Stimulated activated CD8-positive, alpha-beta memory T cell treated with anti-CD3 and anti-CD28 coated beads, Interleukin-15, amount 100 ng/mL, for 4 hours (primary cell): ENCODE results near the gene CSNK1G1.

ENCODE experiments used
- DNase-seq, 2 donors: peaks; one replicate each; pipeline ENCODE4 v3.0.0-alpha.2; 2020; ENCODE audit warnings: low read depth in 2 of 2

Gene CSNK1G1

DNA sequence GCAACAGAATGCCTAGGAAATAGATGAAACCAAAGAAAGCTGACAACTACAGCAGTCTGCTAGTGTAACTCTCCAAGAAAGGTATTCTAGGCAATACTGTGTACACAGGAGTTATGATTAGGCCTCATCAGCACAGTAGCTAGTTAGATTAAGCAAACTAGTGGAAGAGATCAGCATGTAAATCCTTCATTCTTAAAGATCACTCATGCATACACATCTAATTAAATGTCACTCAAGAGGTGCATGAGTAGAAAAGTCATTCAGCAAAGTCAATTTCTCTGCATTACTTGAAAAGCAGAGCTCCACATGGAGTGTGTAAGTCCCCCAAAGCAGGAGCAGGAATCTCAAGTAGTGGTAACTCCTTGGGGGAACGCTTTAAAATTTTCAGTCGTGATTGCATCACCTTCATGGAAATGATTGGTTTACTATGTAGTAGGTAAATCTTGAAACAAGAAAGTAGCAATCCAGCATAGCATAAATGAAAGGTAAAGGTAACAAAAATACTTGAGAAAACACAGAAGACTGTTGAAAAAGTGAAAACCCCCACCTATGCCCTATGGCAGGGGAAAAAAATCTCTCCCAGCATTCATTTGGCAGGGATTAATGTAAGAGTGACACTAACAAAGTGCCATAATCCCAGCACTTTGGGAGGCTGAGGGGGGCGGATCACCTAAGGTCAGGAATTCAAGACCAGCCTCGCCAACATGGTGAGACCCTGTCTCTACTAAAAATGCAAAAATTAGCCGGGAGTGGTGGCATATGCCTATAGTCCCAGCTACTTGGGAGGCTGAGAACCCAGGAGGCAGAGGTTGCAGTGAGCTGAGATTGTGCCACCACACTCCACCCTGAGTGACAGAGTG lies 163.8 kb downstream of the CSNK1G1 start:
- DNase-seq: no peak

DNA sequence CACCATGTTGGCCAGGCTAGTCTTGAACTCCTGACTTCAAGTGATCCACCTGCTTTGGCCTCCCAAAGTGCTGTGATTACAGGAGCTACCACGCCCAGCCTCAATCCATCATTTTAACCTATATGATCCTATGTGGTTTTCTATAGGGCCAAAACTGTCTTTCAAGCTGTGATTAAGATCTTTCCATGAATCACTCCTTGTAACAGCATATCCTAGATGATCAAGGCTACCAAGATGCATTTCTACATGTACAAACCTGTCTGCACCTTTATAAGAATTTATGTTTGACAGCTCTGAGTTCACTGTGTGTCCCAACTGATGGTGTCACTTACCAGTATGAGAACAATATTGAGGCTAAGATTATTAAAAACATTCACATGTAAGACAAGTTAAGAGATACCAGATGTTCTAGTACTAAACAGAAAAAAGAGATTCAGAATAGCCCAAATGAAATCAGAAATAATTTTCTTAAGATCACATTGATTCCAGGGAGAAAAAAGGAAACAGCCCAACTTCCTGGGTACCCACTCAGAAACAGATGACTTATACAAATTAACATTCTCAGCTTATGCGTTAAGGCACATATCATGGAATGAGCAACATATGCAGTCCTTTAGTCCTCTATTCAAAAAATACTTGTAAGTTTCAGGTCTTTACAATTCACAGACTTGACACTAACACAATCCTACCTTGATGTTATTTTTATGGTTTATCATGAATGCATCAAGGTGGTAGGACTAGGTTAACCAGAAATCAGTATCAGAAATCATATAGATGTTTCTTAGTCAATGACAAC lies 168.4 kb downstream of the CSNK1G1 start:
- DNase-seq: no peak

DNA sequence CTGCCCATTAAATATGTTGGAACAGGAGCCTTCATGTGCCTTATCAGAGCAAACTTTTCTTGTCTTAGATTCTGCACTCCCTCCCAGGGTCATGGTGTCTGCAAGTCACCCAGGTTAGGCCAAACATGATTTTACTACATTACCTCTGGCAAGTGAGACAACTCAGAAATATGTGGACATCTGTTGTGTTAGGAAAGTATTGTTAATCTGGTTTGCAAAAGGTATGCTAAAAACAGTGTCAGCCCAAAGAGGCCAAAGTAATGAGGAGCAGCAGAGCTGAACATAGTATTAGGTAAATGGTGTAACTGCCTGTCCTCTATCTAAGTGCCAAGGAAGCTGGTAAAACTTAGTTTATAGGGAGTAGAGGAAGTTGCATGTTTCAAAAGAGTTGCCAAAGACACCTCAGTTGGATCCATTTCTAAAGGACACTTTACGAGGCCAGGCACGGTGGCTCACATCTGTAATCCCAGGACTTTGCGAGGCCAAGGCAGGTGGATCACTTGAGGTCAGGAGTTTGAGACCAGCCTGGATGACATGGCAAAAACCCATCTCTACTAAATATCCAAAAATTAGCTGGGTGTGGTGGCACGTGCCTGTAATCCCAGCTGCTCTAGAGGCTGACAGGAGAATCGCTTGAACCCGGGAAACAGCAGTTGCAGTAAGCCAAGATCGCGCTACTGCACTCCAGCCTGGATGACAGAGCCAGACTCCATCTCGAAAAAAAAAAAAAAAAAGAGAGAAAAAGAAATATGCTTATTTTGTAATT lies 170.6 kb downstream of the CSNK1G1 start:
- no peak for DNase-seq

DNA sequence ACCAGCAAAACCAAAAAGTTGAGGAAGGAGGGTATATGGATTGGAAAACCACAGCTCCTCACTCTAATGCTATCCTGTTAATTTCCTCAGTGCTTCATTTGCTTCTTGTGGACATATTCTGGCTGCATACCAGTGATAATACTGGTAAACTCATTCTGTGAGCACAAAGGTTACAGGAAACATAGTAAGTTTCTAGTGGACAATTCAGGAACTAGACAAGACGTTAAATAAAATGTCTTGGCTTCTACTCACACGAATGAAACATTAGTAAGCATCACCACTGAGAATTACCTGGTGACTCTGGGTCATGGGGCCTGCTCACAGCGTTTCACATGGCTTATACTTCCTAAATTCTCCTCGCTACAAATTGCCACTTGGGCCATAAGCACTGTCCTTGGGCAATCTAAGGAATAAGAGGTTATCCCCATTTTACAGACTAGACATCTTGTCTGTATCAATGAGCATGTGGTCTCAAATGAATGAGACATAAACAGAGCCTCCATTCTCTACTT lies 173.1 kb downstream of the CSNK1G1 start:
- no peak for DNase-seq

DNA sequence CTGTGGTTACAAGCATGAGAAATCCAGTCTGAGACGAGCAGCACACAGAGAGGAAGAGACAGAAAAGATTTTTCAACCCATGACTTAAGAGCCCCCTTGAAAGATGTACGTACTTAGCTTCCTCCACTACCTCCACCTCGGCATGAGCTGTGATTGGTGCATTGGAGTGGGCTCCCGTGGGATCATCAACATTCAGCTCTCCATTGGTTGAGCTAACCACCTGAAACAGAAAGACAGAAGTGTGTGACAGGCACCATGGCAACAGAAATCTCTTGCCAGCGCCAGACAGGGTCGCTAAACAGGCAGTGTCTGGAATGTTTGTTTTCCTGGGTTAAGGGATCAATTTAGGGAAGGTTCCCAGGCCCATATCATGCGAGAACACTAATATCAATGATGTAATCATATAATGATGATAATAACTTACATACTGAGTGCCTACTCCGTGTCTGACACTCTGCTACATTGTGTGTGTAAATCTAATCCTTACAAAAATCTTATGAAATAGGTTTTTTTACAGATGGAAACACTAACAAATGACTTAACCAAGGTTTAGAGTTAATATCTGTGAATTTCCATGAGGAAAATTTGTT lies 175.6 kb downstream of the CSNK1G1 start:
- DNase-seq: no peak

DNA sequence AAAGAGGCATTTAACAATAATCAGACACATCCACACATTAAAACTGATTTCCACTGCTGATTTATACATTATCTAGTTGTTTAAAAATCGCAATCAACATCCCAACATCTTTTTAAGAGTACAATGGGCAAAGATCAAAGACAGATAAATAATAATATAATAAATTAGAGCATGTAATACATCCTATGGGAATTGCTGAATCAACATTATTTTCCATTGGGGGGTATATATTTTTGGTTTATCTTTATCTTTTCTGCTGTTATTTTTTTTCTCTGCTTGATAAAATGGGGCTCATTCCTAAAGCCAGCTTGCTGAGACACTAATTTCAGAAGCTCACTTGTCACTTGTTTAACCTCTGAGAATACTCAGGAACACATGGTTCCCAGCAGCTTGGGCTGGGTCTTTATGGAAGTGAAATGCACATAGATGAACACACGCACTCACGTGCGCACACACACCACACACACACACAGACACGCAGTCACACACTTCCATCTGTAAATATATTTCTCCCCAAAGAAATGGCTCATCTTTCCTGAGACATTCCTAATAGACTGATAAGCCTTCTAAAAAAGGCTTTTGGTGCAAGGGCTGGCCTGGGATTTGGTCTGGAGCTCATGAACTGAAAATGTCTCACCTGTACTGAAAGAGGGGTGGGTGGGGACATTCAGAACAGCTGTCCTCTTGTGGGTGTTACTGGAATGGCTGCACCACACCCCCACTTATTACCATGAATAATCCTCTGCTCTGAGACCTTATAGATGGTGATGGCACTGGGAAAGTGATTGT lies 189.7 kb downstream of the CSNK1G1 start:
- no peak for DNase-seq

DNA sequence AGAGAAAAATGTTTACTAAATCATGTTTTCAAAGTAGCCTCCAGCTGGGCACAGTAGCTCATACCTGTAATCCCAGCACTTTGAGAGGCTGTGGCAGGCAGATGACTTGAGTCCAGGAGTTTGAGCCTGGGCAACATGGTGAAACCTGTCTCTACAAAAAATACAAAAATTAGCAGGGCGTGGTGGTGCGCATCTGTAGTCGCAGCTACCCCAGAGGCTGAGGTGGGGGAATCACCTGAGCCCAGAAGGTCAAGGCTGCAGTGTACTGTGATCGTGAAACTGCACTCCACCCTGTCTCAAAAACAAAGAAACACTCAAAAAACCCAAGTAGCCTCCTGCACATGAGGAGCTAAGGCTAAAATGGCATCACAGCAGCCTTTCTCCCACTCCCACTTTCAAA lies 191.5 kb downstream of the CSNK1G1 start:
- no peak for DNase-seq

DNA sequence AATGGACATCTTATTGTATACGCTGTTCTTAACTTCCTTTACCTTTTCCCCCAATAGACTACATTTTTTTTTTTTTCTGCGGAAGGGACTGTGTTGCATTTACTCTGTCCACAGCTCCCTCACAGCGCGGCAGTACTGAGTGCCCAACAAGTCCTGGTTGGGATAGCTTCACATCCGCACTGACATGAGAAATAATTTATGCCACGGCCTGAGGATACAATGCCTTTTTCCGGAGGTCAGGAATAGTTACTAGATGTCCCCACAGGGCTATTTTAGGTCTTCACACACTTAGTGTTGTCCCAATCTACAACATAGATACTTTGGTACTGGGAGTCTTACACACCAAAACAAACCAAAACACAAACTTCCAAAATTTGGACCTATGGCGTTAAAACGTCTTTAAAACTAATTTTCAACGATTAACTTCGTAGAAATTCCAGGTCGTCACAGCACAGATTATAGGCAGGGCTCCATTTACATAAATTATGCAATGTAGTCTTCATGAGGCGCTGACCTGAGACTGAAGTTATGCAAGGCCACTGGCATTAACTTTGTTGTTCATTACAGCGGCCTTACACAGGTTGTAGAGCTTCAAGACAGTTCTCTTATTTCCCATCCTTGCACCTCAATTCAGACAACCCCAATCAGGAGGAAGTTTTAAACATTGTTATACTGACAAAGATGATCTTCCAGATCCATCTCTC lies 192.2 kb downstream of the CSNK1G1 start:
- no peak for DNase-seq

DNA sequence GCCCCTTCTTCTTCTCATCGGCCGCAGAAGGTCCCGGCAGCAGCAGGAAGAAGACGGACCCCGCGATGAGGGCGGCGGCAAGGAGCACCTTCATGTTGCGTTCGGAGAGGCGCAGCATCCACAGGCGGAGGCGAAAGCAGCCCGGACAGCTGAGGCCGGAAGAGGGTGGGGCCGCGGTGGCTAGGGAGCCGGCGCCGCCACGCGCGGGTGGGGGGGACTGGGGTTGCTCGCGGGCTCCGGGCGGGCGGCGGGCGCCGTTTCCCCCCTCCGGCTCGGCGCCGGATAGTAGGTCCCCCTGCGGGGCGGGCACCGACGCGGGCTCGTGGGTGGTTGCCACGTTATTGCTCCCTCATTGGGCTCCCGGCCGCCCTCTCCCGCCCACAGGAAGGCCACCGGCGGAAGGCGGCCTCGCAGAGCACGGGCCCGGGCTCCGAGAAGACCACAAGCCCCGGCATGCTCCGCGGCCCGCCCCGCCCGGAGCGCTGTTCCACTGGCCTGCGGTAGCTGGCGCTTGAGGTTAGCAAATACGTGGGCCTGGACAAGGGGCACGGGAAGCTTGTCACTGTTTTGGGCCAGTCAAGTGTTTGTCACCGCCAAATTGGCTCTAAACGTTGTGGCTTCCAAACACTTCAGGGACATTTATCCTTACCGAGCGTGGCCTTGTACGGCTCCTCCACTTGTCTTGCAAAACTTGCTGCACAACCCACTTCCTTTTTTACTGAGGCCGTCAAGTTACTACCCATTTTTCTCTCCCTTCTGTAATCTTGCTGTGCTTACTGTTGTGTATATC lies 192.9 kb downstream of the CSNK1G1 start, which contains the start of gene PPIB:
TSS of gene PPIB (minus strand) at position 154 of the 790 bp plus-strand sequence. CDS start at position 118, 36 bp downstream.
- DNase-seq: peak; percentile 94 to 98

DNA sequence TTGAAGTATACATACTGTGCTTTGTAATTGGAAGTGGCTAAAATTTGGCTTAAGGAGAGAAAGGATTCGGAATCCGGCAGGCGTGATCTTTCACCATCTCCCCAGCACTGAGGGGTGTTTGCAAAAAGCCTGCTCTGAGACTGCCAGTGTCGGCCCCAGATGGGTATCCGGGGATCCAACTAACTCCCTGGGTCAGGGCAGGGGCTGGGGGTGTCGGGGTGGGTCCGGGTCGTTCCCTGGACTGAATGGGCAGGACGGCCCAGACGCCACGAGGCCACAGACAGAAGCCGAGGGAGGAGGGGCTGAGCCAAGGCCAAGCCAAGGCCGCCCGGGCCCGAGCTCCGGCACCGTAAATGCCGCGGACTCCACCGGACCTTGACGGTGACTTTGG lies 193.5 kb downstream of the CSNK1G1 start:
- DNase-seq: no peak

DNA sequence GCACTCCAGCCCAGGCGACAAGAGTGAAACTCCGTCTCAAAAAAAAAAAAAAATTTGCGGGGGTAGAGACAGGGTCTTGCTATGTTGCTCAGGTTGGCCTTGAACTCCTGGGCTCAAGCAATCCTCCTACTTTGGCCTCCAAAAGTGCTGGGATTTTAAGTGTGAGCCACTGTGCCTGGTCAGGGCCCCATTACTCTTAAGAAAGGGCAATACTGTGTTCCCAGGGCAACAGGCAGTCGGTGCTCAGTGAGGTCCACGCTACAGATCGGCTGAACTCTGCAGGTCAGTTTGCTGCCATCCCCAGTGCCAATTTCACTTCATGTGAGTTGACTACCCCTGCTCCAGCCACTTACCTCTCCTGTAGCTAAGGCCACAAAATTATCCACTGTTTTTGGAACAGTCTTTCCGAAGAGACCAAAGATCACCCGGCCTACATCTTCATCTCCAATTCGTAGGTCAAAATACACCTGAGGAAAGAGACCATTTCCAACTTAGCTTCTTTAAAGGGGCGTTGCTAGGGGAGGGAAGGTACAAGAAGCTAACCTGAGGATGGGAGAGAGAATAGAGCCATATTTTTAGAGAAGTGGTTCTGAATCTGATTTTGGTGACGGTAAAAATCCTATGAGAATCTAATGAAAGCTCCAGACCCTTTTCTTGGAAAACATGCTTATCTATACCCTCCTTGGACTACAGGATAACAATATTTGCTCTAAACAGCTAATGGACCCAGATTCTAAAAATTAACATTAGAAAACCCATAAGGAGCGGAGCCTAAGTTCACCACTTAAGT lies 194.1 kb downstream of the CSNK1G1 start:
- no peak for DNase-seq

DNA sequence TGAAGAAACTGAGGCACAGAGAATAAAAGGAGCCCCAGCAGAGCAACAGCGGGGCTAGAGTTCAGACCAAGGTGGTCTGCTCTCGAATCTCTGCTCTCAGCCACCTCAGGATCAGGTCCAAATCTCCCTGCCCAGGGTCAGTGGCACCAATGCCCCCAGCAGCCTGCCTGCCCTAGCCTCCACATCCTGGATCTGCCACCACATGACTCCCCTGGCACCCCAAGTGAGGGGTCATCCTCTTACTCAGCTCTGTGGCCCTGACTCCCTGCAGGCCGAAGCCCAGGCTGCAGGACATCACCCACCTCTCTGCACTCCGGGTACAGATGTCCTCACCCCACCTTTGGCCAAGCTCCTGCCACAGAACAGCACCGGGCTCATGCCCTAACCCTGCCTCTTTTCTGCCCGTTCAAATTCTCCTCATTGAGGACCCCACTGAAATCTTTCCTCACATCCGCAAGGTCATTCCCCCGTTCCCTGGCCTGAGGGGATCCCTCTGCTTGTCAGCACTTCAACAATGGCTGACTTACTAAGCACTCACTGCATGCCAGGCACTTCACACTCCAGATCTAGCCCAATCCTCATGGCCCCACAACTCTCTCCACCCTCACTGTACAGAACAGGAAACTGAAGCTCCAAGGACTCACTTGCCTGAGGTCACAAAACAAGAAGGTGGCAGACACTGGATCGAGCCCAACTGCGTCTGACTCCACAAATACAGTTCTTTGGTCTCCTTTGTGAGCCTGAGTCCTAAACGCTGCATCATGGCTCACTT lies 197.4 kb downstream of the CSNK1G1 start:
- DNase-seq: no peak

DNA sequence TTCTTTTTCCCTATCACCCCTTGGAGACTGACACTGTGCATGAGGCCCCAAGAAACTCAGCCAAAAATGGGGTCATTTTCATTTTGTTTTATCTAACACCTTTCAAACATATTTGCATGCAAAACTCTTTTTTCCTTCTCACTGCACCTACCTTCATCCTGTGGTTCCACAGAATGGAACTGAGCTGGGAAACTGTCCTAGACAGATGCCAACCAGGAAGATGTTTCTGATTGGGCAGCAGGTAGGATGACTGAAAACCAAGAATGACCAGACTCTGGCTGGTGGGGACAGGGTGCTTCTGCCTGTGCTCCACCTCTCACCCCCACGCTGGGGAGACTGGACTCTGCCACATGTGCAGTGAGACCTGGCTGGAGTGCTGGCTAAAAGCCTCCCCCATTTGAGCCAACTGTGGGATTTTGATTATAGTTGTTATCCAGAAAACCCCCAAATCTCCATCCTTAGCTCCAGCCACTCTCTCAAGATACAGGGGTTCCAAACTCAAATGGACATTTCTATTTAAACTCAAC lies 198.3 kb downstream of the CSNK1G1 start:
- no peak for DNase-seq

DNA sequence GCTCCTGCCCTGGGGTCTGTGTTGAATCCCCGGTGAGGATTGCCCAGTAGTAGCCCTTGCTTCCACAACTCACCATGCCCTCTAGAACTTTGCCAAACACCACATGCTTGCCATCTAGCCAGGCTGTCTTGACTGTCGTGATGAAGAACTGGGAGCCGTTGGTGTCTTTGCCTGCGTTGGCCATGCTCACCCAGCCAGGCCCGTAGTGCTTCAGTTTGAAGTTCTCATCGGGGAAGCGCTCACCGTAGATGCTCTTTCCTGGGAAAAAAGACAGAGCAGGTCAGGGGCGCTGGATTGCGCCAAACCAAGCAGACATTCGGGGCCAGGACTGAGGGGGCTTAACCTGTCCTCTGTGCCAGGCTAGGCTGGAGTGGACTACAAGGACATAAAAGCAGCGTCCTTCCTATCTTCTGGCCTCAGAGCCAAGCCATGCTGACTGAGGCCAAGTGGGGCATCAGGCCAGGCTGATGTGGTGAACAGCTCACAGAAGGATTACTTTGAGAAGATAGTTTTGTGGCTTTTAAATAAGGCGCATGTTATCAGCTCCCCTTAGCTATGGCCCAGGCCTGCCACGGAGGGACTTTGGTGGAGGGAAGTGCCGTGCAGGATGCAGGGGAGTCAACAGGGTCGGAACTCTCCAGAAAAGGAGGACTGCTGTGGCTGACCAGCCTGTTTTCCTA lies 199.2 kb downstream of the CSNK1G1 start:
- DNase-seq: no peak

DNA sequence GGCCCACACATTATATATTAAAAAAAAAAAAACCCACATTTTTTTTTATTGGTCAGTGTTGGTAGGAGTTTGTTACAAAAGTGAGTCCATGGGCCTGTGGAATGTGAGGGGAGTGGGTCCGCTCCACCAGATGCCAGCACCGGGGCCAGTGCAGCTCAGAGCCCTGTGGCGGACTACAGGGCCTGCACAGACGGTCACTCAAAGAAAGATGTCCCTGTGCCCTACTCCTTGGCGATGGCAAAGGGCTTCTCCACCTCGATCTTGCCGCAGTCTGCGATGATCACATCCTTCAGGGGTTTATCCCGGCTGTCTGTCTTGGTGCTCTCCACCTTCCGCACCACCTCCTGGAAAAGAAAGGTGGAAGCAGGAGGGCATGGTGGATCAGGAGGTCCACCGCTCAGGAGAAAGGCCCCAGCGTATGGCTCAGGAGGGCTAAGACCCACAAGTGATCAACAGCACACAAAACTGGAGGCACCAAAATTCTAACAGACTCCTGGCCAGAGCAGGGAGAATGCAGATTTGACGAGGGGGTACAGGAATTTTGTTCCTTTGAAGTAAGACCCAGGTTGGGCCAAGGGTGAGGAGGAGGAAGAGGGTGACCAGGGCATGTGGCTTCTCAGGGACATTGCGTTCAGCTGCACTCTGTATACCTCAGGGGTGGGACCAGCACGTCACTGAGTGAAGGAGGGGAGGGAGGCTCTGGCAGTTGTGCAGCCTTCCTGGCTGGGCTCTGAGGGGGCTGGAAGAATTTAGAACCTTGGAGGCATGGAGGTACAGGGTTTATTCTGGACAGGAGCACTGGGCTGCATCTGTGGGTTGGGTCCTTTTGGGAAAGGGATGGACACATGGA lies 199.9 kb downstream of the CSNK1G1 start:
- no peak for DNase-seq
